ENCODE measurements around the gene PLK2. TPM values are rescaled to one million over a fixed set of nuclear protein-coding genes. Genes with fewer than 3 reads are reported as not detected.

PLK2 gene
- 10 to 100 TPM; 18.2 to 61.4 (median 36.4) TPM for total RNA-seq

- Histone ChIP-seq H3K27me3 (no peaks in the 10 kb centered on the region), H3K4me3 (peak within 1 kb of the TSS; percentile 63 to 84), H3K9me3 (no peaks in the 10 kb centered on the region), H3K4me1 (peaks cover 0 to 26% (median 0%) of the 10 kb centered on the region in 3 donors), H3K36me3 (peaks cover 0 to 9% of the 10 kb centered on the region in 2 donors), H3K27ac (peak within 1 kb of the TSS; percentile 89 to 97 (median 96))
- WGBS, 2 donors (ENCODE audit: low coverage in 1 of 2): no CpG with 5 or more reads among the region's 89 CpGs
- no peak for TF ChIP-seq EP300 (IDR thresholded peaks at IDR 0.05)
- TF ChIP-seq POLR2A (IDR thresholded peaks at IDR 0.05): peak; percentile 98 to 99
- TF ChIP-seq CTCF (IDR thresholded peaks at IDR 0.05): peak; percentile 11 to 76 (median 49)
- peak; percentile 100 for TF ChIP-seq POLR2AphosphoS5 (IDR thresholded peaks at IDR 0.05)
- peak; percentile 92 for ATAC-seq
Observed at GRCh38 chr5:58460002-58460731, at the start of gene PLK2. Gene PLK2, minus strand, starts transcription at chr5:58460086. Its CDS starts 127 bp downstream, at chr5:58459959.

- 64 to 75% methylated on average over 3 to 4 of the region's 4 CpGs for WGBS, 2 donors (ENCODE audit: low coverage in 1 of 2)
- no peaks in the 10 kb centered on the region for H3K9me3 ChIP-seq
Observed at GRCh38 chr5:58507715-58508114, 47.8 kb upstream of the PLK2 start.

GRCh38 chr5:58505971-58506640 is 46.2 kb upstream of the PLK2 start:
- WGBS, 2 donors (ENCODE audit: low coverage in 1 of 2): 50 to 86% methylated on average over 1 to 2 of the region's 2 CpGs
- ATAC-seq: no peak
- Histone ChIP-seq H3K4me1 (no peaks in the 10 kb centered on the region), H3K9me3 (no peaks in the 10 kb centered on the region), H3K27me3 (no peaks in the 10 kb centered on the region), H3K4me3 (no peak overlapping the region), H3K27ac (no peak overlapping the region), H3K36me3 (no peaks in the 10 kb centered on the region)
- TF ChIP-seq POLR2AphosphoS5 (IDR thresholded peaks at IDR 0.05) (no peak), CTCF (IDR thresholded peaks at IDR 0.05) (no peak), EP300 (IDR thresholded peaks at IDR 0.05) (no peak)

More at GRCh38 chr5:58507715-58508114, 47.8 kb upstream of the PLK2 start:
- no peaks in the 10 kb centered on the region for H3K4me1 ChIP-seq
- no peak overlapping the region for H3K27ac ChIP-seq
- TF ChIP-seq POLR2AphosphoS5 (IDR thresholded peaks at IDR 0.05) (no peak), POLR2A (IDR thresholded peaks at IDR 0.05) (no peak), CTCF (IDR thresholded peaks at IDR 0.05) (no peak), EP300 (IDR thresholded peaks at IDR 0.05) (no peak)
- ATAC-seq: no peak
- no peak overlapping the region for H3K4me3 ChIP-seq
- no peaks in the 10 kb centered on the region for H3K36me3 ChIP-seq
- no peaks in the 10 kb centered on the region for H3K27me3 ChIP-seq

- TF ChIP-seq POLR2A (IDR thresholded peaks at IDR 0.05): no peak
- TF ChIP-seq CTCF (IDR thresholded peaks at IDR 0.05): no peak
- TF ChIP-seq EP300 (IDR thresholded peaks at IDR 0.05): no peak
- 73 to 85% methylated on average over 3 of the region's 3 CpGs for WGBS, 2 donors (ENCODE audit: low coverage in 1 of 2)
- Histone ChIP-seq H3K4me1 (no peaks in the 10 kb centered on the region), H3K27me3 (no peaks in the 10 kb centered on the region), H3K9me3 (no peaks in the 10 kb centered on the region), H3K36me3 (no peaks in the 10 kb centered on the region), H3K4me3 (no peak overlapping the region), H3K27ac (no peak overlapping the region)
- no peak for ATAC-seq
Observed at GRCh38 chr5:58505502-58505901, 45.6 kb upstream of the PLK2 start.
